CD14-positive monocyte (primary cell): ENCODE measurements around the gene NMB. TPM values are rescaled to one million over a fixed set of nuclear protein-coding genes. Genes with fewer than 3 reads are reported as not detected.

Experiments used
- DNase-seq, 3 donors: peaks; one replicate each; pipeline ENCODE4 v3.0.0-alpha.2; 2011 to 2022
- H2AFZ ChIP-seq: 2 replicates; pipeline ENCODE4 v1.6.0; 2012; ENCODE audit warnings: mild to moderate bottlenecking, low read depth, low read length, inconsistent platforms; ENCODE audit not compliant: insufficient read depth, poor library complexity, severe bottlenecking
- H3K27ac ChIP-seq, 2 donors: 1 replicate in 1 of 2; 2 replicates in 1 of 2; pipeline ENCODE4 v1.5.1; 2012 to 2013; ENCODE audit warnings: low read length in 2 of 2, control low read depth in 1 of 2, inconsistent platforms in 1 of 2, low read depth in 1 of 2, mild to moderate bottlenecking in 1 of 2
- H3K27me3 ChIP-seq, 2 donors: one replicate each; pipeline versions ENCODE4 v1.6.0 to v1.6.1; 2011 to 2013; ENCODE audit warnings: low read length in 2 of 2; ENCODE audit not compliant: control insufficient read depth in 2 of 2, insufficient read depth in 2 of 2
- H3K36me3 ChIP-seq, 2 donors: replicated peaks in 1 of 2; 1 replicate in 1 of 2; 2 replicates in 1 of 2; pipeline versions ENCODE4 v1.5.1 to v1.6.1; 2012 to 2013; ENCODE audit warnings: low read length in 2 of 2, control low read depth in 1 of 2, inconsistent platforms in 1 of 2, mild to moderate bottlenecking in 1 of 2; ENCODE audit not compliant: insufficient read depth in 2 of 2, control insufficient read depth in 1 of 2
- H3K4me1 ChIP-seq, 2 donors: 1 replicate in 1 of 2; 2 replicates in 1 of 2; pipeline versions ENCODE4 v1.5.1 to v1.6.1; 2012 to 2013; ENCODE audit warnings: low read length in 2 of 2, control low read depth in 1 of 2, inconsistent platforms in 1 of 2, mild to moderate bottlenecking in 1 of 2, moderate library complexity in 1 of 2; ENCODE audit not compliant: insufficient read depth in 2 of 2, control insufficient read depth in 1 of 2
- H3K4me2 ChIP-seq: replicated peaks from 2 replicates; pipeline ENCODE3; 2012; ENCODE audit warnings: low read length, moderate library complexity, mild to moderate bottlenecking; ENCODE audit not compliant: poor library complexity, severe bottlenecking; ENCODE audit errors: extremely low read depth
- H3K4me3 ChIP-seq, 3 experiments: fragments of 200-600 bp in 1 of 3; sonication (generic) in 1 of 3; replicated peaks in 1 of 3; 1 replicate in 2 of 3; 2 replicates in 1 of 3; pipeline ENCODE4 v1.5.1; 2011 to 2013; ENCODE audit warnings: low read length in 3 of 3, mild to moderate bottlenecking in 3 of 3, control low read depth in 2 of 3, low read depth in 2 of 3, inconsistent platforms in 1 of 3, moderate library complexity in 1 of 3
- H3K79me2 ChIP-seq: 2 replicates; pipeline ENCODE4 v1.6.0; 2012; ENCODE audit warnings: mild to moderate bottlenecking, control low read depth, inconsistent platforms, low read length, moderate library complexity; ENCODE audit not compliant: insufficient read depth
- H3K9ac ChIP-seq: 2 replicates; pipeline ENCODE4 v1.6.0; 2017; ENCODE audit warnings: low read length, mild to moderate bottlenecking; ENCODE audit not compliant: insufficient read depth, poor library complexity, severe bottlenecking
- H3K9me3 ChIP-seq, 2 donors: replicated peaks in 1 of 2; 1 replicate in 1 of 2; 2 replicates in 1 of 2; pipeline versions ENCODE4 v1.5.1 to v1.6.1; 2012 to 2013; ENCODE audit warnings: low read length in 2 of 2, control low read depth in 1 of 2; ENCODE audit not compliant: control insufficient read depth in 1 of 2, insufficient read depth in 1 of 2
- H4K20me1 ChIP-seq: 2 replicates; pipeline ENCODE4 v1.6.0; 2012; ENCODE audit warnings: mild to moderate bottlenecking, low read length, control low read depth, moderate library complexity; ENCODE audit not compliant: insufficient read depth
- H3K27ac Mint-ChIP-seq, 7 donors: one replicate each; pipeline ENCODE4 v1.8.0; 2020; ENCODE audit warnings: mild to moderate bottlenecking in 7 of 7, mixed read lengths in 7 of 7, moderate library complexity in 6 of 7, inconsistent platforms in 2 of 7
- H3K27me3 Mint-ChIP-seq, 3 donors: one replicate each; pipeline ENCODE4 v1.8.0; 2021 to 2022; ENCODE audit warnings: low read depth in 3 of 3, mild to moderate bottlenecking in 3 of 3, mixed read lengths in 3 of 3, moderate library complexity in 3 of 3, inconsistent platforms in 1 of 3
- H3K36me3 Mint-ChIP-seq, 2 donors: one replicate each; pipeline ENCODE4 v1.8.0; 2020; ENCODE audit warnings: mixed read lengths in 2 of 2, inconsistent platforms in 1 of 2, mild to moderate bottlenecking in 1 of 2
- H3K4me1 Mint-ChIP-seq: one replicate; pipeline ENCODE4 v1.8.0; 2020; ENCODE audit warnings: mild to moderate bottlenecking, mixed read lengths
- H3K4me3 Mint-ChIP-seq, 2 donors: one replicate each; pipeline ENCODE4 v1.8.0; 2020; ENCODE audit warnings: mild to moderate bottlenecking in 2 of 2, mixed read lengths in 2 of 2, moderate library complexity in 1 of 2
- H3K9me3 Mint-ChIP-seq, 7 donors: one replicate each; pipeline ENCODE4 v1.8.0; 2020 to 2022; ENCODE audit warnings: mixed read lengths in 7 of 7, mild to moderate bottlenecking in 6 of 7, moderate library complexity in 6 of 7, inconsistent platforms in 2 of 7
- CTCF ChIP-seq: fragments of 200-600 bp; IDR thresholded peaks from one replicate; pipeline ENCODE4 v1.8.0; 2022; ENCODE audit warnings: antibody characterized with exemption, mild to moderate bottlenecking
- WGBS: methylation state at CpG from one replicate; pipeline ENCODE4 v1.1.5; 2013; ENCODE audit warnings: missing lambda C conversion rate; ENCODE audit not compliant: insufficient coverage; 5-methylcytosine and 5-hydroxymethylcytosine counted together
- intact Hi-C, 2 donors: fragments of 100-400 bp; cut with micrococcal nuclease; formaldehyde crosslinking; loops; one replicate each; pipeline versions ENCODE4 v1.15.0 to v1.15.1; 2023
- polyA plus RNA-seq, 3 donors: library from polyadenylated mRNA; depleted of rRNA in 1 of 3; unstranded in 2 of 3; stranded (reverse) in 1 of 3; fragments of 300-500 nt in 2 of 3; fragments of >200 nt in 1 of 3; fragmentation: Illumina TruSeq in 2 of 3; gene quantifications; 1 replicate in 2 of 3; 2 replicates in 1 of 3; pipeline ENCODE4 v1.2.3, GENCODE V29; 2012 to 2021

NMB gene
- polyA plus RNA-seq, 3 donors = 0.45 to 0.81 (median 0.56) TPM

GRCh38 chr15:84654689-84655453 lies 3.1 kb downstream of the NMB start:
- H3K4me3 ChIP-seq = peak overlapping the region; percentile 69 to 94 (median 83)
- H2AFZ ChIP-seq = peak overlapping the region; percentile 90
- Mint-ChIP-seq H3K4me3 (peak overlapping the region; percentile 98 to 99), H3K27ac (peak overlapping the region; percentile 37 to 98 (median 87)), H3K4me1 (peaks cover 42% of the 10 kb centered on the region), H3K9me3 (peaks cover 0 to 1% (median 0%) of the 10 kb centered on the region in 7 donors), H3K27me3 (peaks cover 0 to 8% (median 6%) of the 10 kb centered on the region in 3 donors), H3K36me3 (peaks cover 18 to 31% of the 10 kb centered on the region in 2 donors)
- H3K9me3 ChIP-seq = no peaks in the 10 kb centered on the region
- peaks cover 11% of the 10 kb centered on the region for H4K20me1 ChIP-seq
- H3K79me2 ChIP-seq = peaks cover 12% of the 10 kb centered on the region
- TF ChIP-seq CTCF = peak; percentile 79
- H3K4me2 ChIP-seq = peak overlapping the region; percentile 87
- peaks cover 31 to 39% of the 10 kb centered on the region in 2 donors for H3K4me1 ChIP-seq
- H3K9ac ChIP-seq = peak overlapping the region; percentile 74
- H3K27me3 ChIP-seq = no peaks in the 10 kb centered on the region
- 8% methylated on average over 13 of the region's 19 CpGs for WGBS
- H3K27ac ChIP-seq = peak overlapping the region; percentile 69 to 88
- intact Hi-C loops = loop anchor here (2.0 to 10.0 kb wide), 6 partner anchors 24 to 117 kb away; partner anchors contain the start of genes SEC11A (in 1 of the 2), ZNF592 (in 1 of the 2) and ZSCAN2 (in 1 of the 2)
- peak; percentile 55 to 70 (median 64) for DNase-seq
- H3K36me3 ChIP-seq = peaks cover 8 to 31% of the 10 kb centered on the region in 2 donors

DNA sequence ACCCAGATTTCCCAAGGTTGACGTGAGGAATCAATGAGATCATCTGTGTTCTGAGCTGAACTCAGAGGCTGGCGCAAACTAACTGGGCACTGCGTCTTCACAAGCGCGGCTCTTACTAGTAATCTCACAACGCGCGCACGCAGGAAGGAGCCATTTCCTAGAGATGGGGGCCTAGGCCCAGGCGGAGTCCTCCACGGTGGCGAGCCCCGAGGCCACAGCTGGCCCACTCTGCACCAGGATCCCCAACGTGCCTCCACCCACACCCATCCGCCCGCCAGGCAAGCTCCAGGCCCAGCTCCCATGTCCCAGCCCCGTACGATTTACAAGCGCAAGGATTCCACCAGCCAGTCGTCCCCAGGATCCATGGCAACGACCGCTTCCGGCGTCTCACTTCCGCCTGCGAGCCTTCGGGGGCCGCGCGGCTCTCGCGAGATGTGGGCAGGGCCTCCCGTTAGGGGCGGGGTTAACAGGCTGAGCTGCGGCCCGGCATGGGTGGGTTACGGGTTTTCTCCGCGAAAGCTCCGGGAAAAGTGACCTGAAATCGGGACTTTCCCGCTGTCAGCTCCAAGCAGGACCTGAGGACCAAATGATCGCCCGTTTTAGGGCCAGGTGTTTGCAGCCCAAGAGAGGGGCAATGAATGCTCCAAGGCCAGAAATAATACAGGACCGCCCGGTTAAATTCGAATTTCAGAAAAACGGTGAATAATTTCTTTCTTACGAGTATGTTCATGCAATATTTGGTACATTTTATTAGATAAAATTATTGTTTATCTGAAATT lies 3.9 kb downstream of the NMB start, which contains the start of gene WDR73:
WDR73 (minus strand) TSS at position 374 of the 779 bp plus-strand sequence; CDS start at position 365, 9 bp downstream.
- Histone ChIP-seq H3K9ac (peak within 1 kb of the TSS; percentile 74), H3K9me3 (no peaks in the 10 kb centered on the region), H3K79me2 (peaks cover 12% of the 10 kb centered on the region), H3K4me1 (peaks cover 31 to 38% of the 10 kb centered on the region in 2 donors), H2AFZ (peak within 1 kb of the TSS; percentile 90), H4K20me1 (peaks cover 5% of the 10 kb centered on the region), H3K27ac (peak within 1 kb of the TSS; percentile 69 to 88), H3K4me3 (peak within 1 kb of the TSS; percentile 69 to 94 (median 83)), H3K4me2 (peak within 1 kb of the TSS; percentile 87), H3K36me3 (peaks cover 11 to 37% of the 10 kb centered on the region in 2 donors), H3K27me3 (no peaks in the 10 kb centered on the region)
- intact Hi-C loops = loop anchor here in 1 of 2 donors (2.0 to 10.0 kb wide), 3 partner anchors 23 to 61 kb away; partner anchors contain the start of genes SEC11A and ZSCAN2
- peaks cover 0 to 1% (median 0%) of the 10 kb centered on the region in 7 donors for H3K9me3 Mint-ChIP-seq
- H3K27ac Mint-ChIP-seq = peak within 1 kb of the TSS; percentile 93 to 98 (median 97)
- peaks cover 21 to 36% of the 10 kb centered on the region in 2 donors for H3K36me3 Mint-ChIP-seq
- peak; percentile 90 to 93 (median 91) for DNase-seq
- WGBS = 0% methylated on average over 48 of the region's 49 CpGs
- TF ChIP-seq CTCF = no peak
- peak within 1 kb of the TSS; percentile 98 to 99 for H3K4me3 Mint-ChIP-seq
- peaks cover 39% of the 10 kb centered on the region for H3K4me1 Mint-ChIP-seq
- H3K27me3 Mint-ChIP-seq = peaks cover 0 to 8% (median 6%) of the 10 kb centered on the region in 3 donors
